HepG2 (cell line): Measurements from ENCODE around the gene EIF4A3. TPM values are rescaled to one million over a fixed set of nuclear protein-coding genes. Genes with fewer than 3 reads are reported as not detected.

Experiments
- ATM ChIP-seq: fragments of 450-650 bp; IDR thresholded peaks from 2 replicates; pipeline ENCODE4 v1.7.1; 2017; ENCODE audit warnings: mild to moderate bottlenecking, borderline replicate concordance
- CHCHD3 ChIP-seq: sonication (generic); formaldehyde crosslinking; IDR thresholded peaks from 2 replicates; pipeline ENCODE4 v1.8.0; 2022; ENCODE audit warnings: mild to moderate bottlenecking, missing genetic modification reagents, moderate library complexity
- GMEB1 ChIP-seq: sonication (generic); formaldehyde crosslinking; IDR thresholded peaks from 2 replicates; pipeline ENCODE4 v1.5.1; 2020; ENCODE audit warnings: missing genetic modification reagents, mild to moderate bottlenecking, borderline replicate concordance
- LCORL ChIP-seq, 2 experiments: fragments of 450-650 bp in 1 of 2; sonication (generic) in 1 of 2; formaldehyde crosslinking in 1 of 2; IDR thresholded peaks; 2 replicates each; pipeline versions ENCODE4 v1.5.0 to v1.6.1; 2017 to 2020; ENCODE audit warnings: antibody characterized with exemption in 1 of 2, missing genetic modification reagents in 1 of 2
- MAFG ChIP-seq: sonication (generic); formaldehyde crosslinking; IDR thresholded peaks from 2 replicates; pipeline ENCODE4 v1.5.1; 2020; ENCODE audit warnings: mild to moderate bottlenecking, missing genetic modification reagents
- MED1 ChIP-seq: sonication (generic); formaldehyde crosslinking; IDR thresholded peaks from 2 replicates; pipeline ENCODE4 v1.4.0; 2020; ENCODE audit warnings: missing genetic modification reagents
- MXD4 ChIP-seq: IDR thresholded peaks from 2 replicates; pipeline ENCODE4 v1.6.1; 2016; ENCODE audit warnings: mild to moderate bottlenecking, missing biosample characterization, missing genetic modification reagents
- POLR2AphosphoS2 ChIP-seq: IDR thresholded peaks from 2 replicates; pipeline ENCODE4 v1.6.1; 2011; ENCODE audit warnings: low read depth, low read length, improper control_type of control experiment
- POLR2AphosphoS5 ChIP-seq: IDR thresholded peaks from 2 replicates; pipeline ENCODE4 v1.6.1; 2012; ENCODE audit warnings: low read depth, low read length
- RFX1 ChIP-seq: fragments of 450-650 bp; IDR thresholded peaks from 2 replicates; pipeline ENCODE4 v1.6.1; 2017
- ZNF274 ChIP-seq: sonication (generic); formaldehyde crosslinking; IDR thresholded peaks from 2 replicates; pipeline ENCODE4 v1.5.1; 2020; ENCODE audit warnings: mild to moderate bottlenecking, missing genetic modification reagents
- ZNF354B ChIP-seq: sonication (generic); formaldehyde crosslinking; IDR thresholded peaks from 2 replicates; pipeline ENCODE4 v1.8.0; 2022; ENCODE audit warnings: mild to moderate bottlenecking, missing genetic modification reagents
- polyA plus RNA-seq, 8 experiments: library from polyadenylated mRNA; depleted of rRNA in 3 of 8; stranded (reverse) in 7 of 8; unstranded in 1 of 8; fragments of >200 nt; fragmentation: Illumina TruSeq in 4 of 8; extraction: Trizol in 4 of 8; gene quantifications; 2 replicates each; pipeline versions ENCODE4 v1.2.1 to v1.2.3, GENCODE V29; 2011 to 2016; ENCODE audit warnings: low read depth in 4 of 8, missing spikeins in 1 of 8, mixed read lengths in 1 of 8; ENCODE audit not compliant: insufficient read depth in 1 of 8
- total RNA-seq, 5 experiments: library from RNA; depleted of rRNA; stranded (reverse); fragments of >200 nt; fragmentation: Illumina TruSeq; extraction: Trizol; gene quantifications; 2 replicates each; pipeline ENCODE4 v1.2.3, GENCODE V29; 2016; ENCODE audit warnings: low read depth in 1 of 5
- TF ChIP-seq, protein P1 (sequence below): sonication (generic); formaldehyde crosslinking; IDR thresholded peaks from 2 replicates; pipeline ENCODE4 v1.5.1; 2020; ENCODE audit warnings: mild to moderate bottlenecking, missing genetic modification reagents, moderate library complexity
- TF ChIP-seq, protein P2 (sequence below), 2 experiments: fragments of 450-650 bp in 1 of 2; sonication (generic) in 1 of 2; formaldehyde crosslinking in 1 of 2; IDR thresholded peaks; 2 replicates each; pipeline versions ENCODE4 v1.6.1 to v1.8.0; 2016 to 2022; ENCODE audit warnings: antibody characterized with exemption in 1 of 2, mild to moderate bottlenecking in 1 of 2, missing genetic modification reagents in 1 of 2
- TF ChIP-seq, protein P3 (sequence below): sonication (generic); formaldehyde crosslinking; IDR thresholded peaks from 2 replicates; pipeline ENCODE4 v1.5.1; 2020; ENCODE audit warnings: mild to moderate bottlenecking, missing genetic modification reagents, borderline replicate concordance

EIF4A3 gene
- total and polyA plus RNA-seq, 2 of the 13 experiments (the other 11 are each of a cell fraction or from before 2014, with no cell fraction given): 145 to 187 TPM

GRCh38 chr17:80101946-80102663, 44.8 kb downstream of the EIF4A3 start (continued):
- TF ChIP-seq CHCHD3 (CRISPR knock-in tag) (no peak), ZNF354B (no peak), ZNF274 (CRISPR knock-in tag) (0 out of 2 replicates have a peak, but pooled peaks have one; percentile 7), MXD4 (CRISPR knock-in tag) (no peak; the same call in 1 of the 2 replicates), LCORL (IDR thresholded peaks at IDR 0.05) (no peak), LCORL (CRISPR knock-in tag; IDR thresholded peaks at IDR 0.05) (peak; percentile 42; the same call in 1 of the 2 replicates), MAFG (CRISPR knock-in tag) (0 out of 2 replicates have a peak, but pooled peaks have one; percentile 57), RFX1 (no peak), POLR2AphosphoS2 (no peak), POLR2AphosphoS5 (no peak), ATM (no peak), GMEB1 (CRISPR knock-in tag) (no peak), MED1 (no peak)
- TF ChIP-seq, protein P1, sequence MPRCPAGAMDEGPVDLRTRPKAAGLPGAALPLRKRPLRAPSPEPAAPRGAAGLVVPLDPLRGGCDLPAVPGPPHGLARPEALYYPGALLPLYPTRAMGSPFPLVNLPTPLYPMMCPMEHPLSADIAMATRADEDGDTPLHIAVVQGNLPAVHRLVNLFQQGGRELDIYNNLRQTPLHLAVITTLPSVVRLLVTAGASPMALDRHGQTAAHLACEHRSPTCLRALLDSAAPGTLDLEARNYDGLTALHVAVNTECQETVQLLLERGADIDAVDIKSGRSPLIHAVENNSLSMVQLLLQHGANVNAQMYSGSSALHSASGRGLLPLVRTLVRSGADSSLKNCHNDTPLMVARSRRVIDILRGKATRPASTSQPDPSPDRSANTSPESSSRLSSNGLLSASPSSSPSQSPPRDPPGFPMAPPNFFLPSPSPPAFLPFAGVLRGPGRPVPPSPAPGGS (CRISPR knock-in tag): no peak
- TF ChIP-seq, protein P2, sequence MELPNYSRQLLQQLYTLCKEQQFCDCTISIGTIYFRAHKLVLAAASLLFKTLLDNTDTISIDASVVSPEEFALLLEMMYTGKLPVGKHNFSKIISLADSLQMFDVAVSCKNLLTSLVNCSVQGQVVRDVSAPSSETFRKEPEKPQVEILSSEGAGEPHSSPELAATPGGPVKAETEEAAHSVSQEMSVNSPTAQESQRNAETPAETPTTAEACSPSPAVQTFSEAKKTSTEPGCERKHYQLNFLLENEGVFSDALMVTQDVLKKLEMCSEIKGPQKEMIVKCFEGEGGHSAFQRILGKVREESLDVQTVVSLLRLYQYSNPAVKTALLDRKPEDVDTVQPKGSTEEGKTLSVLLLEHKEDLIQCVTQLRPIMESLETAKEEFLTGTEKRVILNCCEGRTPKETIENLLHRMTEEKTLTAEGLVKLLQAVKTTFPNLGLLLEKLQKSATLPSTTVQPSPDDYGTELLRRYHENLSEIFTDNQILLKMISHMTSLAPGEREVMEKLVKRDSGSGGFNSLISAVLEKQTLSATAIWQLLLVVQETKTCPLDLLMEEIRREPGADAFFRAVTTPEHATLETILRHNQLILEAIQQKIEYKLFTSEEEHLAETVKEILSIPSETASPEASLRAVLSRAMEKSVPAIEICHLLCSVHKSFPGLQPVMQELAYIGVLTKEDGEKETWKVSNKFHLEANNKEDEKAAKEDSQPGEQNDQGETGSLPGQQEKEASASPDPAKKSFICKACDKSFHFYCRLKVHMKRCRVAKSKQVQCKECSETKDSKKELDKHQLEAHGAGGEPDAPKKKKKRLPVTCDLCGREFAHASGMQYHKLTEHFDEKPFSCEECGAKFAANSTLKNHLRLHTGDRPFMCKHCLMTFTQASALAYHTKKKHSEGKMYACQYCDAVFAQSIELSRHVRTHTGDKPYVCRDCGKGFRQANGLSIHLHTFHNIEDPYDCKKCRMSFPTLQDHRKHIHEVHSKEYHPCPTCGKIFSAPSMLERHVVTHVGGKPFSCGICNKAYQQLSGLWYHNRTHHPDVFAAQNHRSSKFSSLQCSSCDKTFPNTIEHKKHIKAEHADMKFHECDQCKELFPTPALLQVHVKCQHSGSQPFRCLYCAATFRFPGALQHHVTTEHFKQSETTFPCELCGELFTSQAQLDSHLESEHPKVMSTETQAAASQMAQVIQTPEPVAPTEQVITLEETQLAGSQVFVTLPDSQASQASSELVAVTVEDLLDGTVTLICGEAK (IDR thresholded peaks at IDR 0.05): no peak
- TF ChIP-seq, protein P2 (CRISPR knock-in tag; IDR thresholded peaks at IDR 0.05): 0 out of 2 replicates have a peak, but pooled peaks have one; percentile 6
- TF ChIP-seq, protein P3, sequence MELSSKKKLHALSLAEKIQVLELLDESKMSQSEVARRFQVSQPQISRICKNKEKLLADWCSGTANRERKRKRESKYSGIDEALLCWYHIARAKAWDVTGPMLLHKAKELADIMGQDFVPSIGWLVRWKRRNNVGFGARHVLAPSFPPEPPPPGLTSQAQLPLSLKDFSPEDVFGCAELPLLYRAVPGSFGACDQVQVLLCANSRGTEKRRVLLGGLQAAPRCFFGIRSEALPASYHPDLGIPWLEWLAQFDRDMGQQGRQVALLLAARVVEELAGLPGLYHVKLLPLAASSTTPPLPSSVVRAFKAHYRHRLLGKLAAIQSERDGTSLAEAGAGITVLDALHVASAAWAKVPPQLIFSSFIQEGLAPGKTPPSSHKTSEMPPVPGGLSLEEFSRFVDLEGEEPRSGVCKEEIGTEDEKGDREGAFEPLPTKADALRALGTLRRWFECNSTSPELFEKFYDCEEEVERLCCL (CRISPR knock-in tag): no peak; the same call in 1 of the 2 replicates
